H1 (cell line): ENCODE data around the gene OSBPL2.

Experiments used
- ASH2L ChIP-seq: fragments of 200-600, 300-600 bp; sonication (generic); IDR thresholded peaks from one replicate; pipeline ENCODE4 v1.7.1; 2017; ENCODE audit warnings: low read length
- EP300 ChIP-seq, 2 experiments: IDR thresholded peaks; 1 replicate in 1 of 2; 2 replicates in 1 of 2; pipeline ENCODE4 v1.6.1; 2011 to 2012; ENCODE audit warnings: low read depth in 2 of 2, low read length in 2 of 2, mild to moderate bottlenecking in 2 of 2, borderline replicate concordance in 1 of 2, inconsistent platforms in 1 of 2, moderate library complexity in 1 of 2
- EZH2 ChIP-seq: fragments of 200-600 bp; sonication (generic); IDR thresholded peaks from 2 replicates; pipeline ENCODE4 v1.7.1; 2012; ENCODE audit warnings: low read depth, mild to moderate bottlenecking, moderate library complexity, low read length, inconsistent platforms; ENCODE audit not compliant: severe bottlenecking
- GTF2F1 ChIP-seq: IDR thresholded peaks from 2 replicates; pipeline ENCODE4 v1.6.1; 2012; ENCODE audit warnings: low read depth, low read length, improper control_type of control experiment, borderline replicate concordance
- POLR2A ChIP-seq, 2 experiments: IDR thresholded peaks; 1 replicate in 1 of 2; 2 replicates in 1 of 2; pipeline ENCODE4 v1.6.1; 2011; ENCODE audit warnings: low read depth in 2 of 2, low read length in 2 of 2, mild to moderate bottlenecking in 2 of 2; ENCODE audit errors: control extremely low read depth in 1 of 2
- RFX5 ChIP-seq: IDR thresholded peaks from 2 replicates; pipeline ENCODE4 v1.6.1; 2011; ENCODE audit warnings: low read depth, low read length, improper control_type of control experiment, borderline replicate concordance
- RNF2 ChIP-seq: fragments of 200-900, 300-1000 bp; sonication (generic); IDR thresholded peaks from 2 replicates; pipeline ENCODE4 v1.7.1; 2016; ENCODE audit warnings: borderline replicate concordance, low read depth, mild to moderate bottlenecking, antibody characterized with exemption, low read length; ENCODE audit not compliant: poor library complexity, severe bottlenecking; ENCODE audit errors: missing control alignments
- SIN3A ChIP-seq, 2 experiments: IDR thresholded peaks in 1 of 2; conservative IDR thresholded peaks in 1 of 2; 2 replicates each; pipeline ENCODE4 v1.6.1; 2011 to 2012; ENCODE audit warnings: low read length in 2 of 2, improper control_type of control experiment in 1 of 2, low read depth in 1 of 2, mild to moderate bottlenecking in 1 of 2
- TF ChIP-seq, protein P1 (sequence below): fragments of 300-600 bp; sonication (generic); IDR thresholded peaks from 2 replicates; pipeline ENCODE4 v1.7.1; 2012; ENCODE audit warnings: low read length, moderate library complexity, mild to moderate bottlenecking, inconsistent platforms; ENCODE audit not compliant: insufficient replicate concordance
- TF ChIP-seq, protein P2 (sequence below), 3 experiments: IDR thresholded peaks; 1 replicate in 2 of 3; 2 replicates in 1 of 3; pipeline versions ENCODE4 v1.5.1 to v1.6.1; 2011; ENCODE audit warnings: low read length in 3 of 3, mild to moderate bottlenecking in 3 of 3, inconsistent platforms in 2 of 3, low read depth in 1 of 3, moderate library complexity in 1 of 3; ENCODE audit not compliant: insufficient read depth in 1 of 3; ENCODE audit errors: control extremely low read depth in 1 of 3

DNA sequence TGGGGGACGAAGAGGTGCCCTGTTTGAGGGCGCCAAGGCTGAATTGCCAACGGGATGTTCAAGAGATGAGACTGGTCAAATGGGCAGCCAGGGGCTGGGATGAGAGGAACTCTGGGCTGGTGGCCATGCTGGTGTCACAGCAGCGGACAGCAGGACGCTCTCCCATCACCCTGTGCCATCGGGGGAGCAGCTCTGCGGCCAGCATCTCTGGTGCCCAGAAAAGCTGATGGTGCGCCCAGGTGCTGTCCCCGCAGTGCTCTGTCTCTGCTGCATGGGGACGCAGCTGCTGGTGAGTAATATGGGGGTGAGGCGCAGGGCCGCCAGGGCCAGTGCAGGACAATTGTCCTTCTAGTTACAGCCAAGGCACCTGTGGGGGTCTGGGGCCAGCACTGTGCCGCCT lies 13.3 kb upstream of the OSBPL2 start:
- TF ChIP-seq, protein P1, sequence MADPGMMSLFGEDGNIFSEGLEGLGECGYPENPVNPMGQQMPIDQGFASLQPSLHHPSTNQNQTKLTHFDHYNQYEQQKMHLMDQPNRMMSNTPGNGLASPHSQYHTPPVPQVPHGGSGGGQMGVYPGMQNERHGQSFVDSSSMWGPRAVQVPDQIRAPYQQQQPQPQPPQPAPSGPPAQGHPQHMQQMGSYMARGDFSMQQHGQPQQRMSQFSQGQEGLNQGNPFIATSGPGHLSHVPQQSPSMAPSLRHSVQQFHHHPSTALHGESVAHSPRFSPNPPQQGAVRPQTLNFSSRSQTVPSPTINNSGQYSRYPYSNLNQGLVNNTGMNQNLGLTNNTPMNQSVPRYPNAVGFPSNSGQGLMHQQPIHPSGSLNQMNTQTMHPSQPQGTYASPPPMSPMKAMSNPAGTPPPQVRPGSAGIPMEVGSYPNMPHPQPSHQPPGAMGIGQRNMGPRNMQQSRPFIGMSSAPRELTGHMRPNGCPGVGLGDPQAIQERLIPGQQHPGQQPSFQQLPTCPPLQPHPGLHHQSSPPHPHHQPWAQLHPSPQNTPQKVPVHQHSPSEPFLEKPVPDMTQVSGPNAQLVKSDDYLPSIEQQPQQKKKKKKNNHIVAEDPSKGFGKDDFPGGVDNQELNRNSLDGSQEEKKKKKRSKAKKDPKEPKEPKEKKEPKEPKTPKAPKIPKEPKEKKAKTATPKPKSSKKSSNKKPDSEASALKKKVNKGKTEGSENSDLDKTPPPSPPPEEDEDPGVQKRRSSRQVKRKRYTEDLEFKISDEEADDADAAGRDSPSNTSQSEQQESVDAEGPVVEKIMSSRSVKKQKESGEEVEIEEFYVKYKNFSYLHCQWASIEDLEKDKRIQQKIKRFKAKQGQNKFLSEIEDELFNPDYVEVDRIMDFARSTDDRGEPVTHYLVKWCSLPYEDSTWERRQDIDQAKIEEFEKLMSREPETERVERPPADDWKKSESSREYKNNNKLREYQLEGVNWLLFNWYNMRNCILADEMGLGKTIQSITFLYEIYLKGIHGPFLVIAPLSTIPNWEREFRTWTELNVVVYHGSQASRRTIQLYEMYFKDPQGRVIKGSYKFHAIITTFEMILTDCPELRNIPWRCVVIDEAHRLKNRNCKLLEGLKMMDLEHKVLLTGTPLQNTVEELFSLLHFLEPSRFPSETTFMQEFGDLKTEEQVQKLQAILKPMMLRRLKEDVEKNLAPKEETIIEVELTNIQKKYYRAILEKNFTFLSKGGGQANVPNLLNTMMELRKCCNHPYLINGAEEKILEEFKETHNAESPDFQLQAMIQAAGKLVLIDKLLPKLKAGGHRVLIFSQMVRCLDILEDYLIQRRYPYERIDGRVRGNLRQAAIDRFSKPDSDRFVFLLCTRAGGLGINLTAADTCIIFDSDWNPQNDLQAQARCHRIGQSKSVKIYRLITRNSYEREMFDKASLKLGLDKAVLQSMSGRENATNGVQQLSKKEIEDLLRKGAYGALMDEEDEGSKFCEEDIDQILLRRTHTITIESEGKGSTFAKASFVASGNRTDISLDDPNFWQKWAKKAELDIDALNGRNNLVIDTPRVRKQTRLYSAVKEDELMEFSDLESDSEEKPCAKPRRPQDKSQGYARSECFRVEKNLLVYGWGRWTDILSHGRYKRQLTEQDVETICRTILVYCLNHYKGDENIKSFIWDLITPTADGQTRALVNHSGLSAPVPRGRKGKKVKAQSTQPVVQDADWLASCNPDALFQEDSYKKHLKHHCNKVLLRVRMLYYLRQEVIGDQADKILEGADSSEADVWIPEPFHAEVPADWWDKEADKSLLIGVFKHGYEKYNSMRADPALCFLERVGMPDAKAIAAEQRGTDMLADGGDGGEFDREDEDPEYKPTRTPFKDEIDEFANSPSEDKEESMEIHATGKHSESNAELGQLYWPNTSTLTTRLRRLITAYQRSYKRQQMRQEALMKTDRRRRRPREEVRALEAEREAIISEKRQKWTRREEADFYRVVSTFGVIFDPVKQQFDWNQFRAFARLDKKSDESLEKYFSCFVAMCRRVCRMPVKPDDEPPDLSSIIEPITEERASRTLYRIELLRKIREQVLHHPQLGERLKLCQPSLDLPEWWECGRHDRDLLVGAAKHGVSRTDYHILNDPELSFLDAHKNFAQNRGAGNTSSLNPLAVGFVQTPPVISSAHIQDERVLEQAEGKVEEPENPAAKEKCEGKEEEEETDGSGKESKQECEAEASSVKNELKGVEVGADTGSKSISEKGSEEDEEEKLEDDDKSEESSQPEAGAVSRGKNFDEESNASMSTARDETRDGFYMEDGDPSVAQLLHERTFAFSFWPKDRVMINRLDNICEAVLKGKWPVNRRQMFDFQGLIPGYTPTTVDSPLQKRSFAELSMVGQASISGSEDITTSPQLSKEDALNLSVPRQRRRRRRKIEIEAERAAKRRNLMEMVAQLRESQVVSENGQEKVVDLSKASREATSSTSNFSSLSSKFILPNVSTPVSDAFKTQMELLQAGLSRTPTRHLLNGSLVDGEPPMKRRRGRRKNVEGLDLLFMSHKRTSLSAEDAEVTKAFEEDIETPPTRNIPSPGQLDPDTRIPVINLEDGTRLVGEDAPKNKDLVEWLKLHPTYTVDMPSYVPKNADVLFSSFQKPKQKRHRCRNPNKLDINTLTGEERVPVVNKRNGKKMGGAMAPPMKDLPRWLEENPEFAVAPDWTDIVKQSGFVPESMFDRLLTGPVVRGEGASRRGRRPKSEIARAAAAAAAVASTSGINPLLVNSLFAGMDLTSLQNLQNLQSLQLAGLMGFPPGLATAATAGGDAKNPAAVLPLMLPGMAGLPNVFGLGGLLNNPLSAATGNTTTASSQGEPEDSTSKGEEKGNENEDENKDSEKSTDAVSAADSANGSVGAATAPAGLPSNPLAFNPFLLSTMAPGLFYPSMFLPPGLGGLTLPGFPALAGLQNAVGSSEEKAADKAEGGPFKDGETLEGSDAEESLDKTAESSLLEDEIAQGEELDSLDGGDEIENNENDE: no peak
- TF ChIP-seq EZH2: no peak
- TF ChIP-seq EP300 (IDR thresholded peaks at IDR 0.05; ENCODE audit: borderline replicate concordance in 1 of 2, low read depth in 2 of 2, low read length in 2 of 2): no peak
- TF ChIP-seq RNF2: no peak
- TF ChIP-seq, protein P2, sequence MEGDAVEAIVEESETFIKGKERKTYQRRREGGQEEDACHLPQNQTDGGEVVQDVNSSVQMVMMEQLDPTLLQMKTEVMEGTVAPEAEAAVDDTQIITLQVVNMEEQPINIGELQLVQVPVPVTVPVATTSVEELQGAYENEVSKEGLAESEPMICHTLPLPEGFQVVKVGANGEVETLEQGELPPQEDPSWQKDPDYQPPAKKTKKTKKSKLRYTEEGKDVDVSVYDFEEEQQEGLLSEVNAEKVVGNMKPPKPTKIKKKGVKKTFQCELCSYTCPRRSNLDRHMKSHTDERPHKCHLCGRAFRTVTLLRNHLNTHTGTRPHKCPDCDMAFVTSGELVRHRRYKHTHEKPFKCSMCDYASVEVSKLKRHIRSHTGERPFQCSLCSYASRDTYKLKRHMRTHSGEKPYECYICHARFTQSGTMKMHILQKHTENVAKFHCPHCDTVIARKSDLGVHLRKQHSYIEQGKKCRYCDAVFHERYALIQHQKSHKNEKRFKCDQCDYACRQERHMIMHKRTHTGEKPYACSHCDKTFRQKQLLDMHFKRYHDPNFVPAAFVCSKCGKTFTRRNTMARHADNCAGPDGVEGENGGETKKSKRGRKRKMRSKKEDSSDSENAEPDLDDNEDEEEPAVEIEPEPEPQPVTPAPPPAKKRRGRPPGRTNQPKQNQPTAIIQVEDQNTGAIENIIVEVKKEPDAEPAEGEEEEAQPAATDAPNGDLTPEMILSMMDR (IDR thresholded peaks at IDR 0.05; ENCODE audit: control extremely low read depth in 1 of 3, insufficient read depth in 1 of 3, low read depth in 1 of 3, low read length in 3 of 3): no peak
- TF ChIP-seq RFX5: no peak
- TF ChIP-seq GTF2F1: no peak
- no peak for TF ChIP-seq POLR2A (IDR thresholded peaks at IDR 0.05; ENCODE audit: control extremely low read depth in 1 of 2, low read depth in 2 of 2, low read length in 2 of 2)
- TF ChIP-seq SIN3A (conservative IDR thresholded peaks at IDR 0.05 in 1 of 2, IDR thresholded peaks at IDR 0.05 in 1 of 2; ENCODE audit: low read depth in 1 of 2, low read length in 2 of 2): no peak
- no peak for TF ChIP-seq ASH2L
